ENCODE measurements around the gene PAXX.

The PAXX gene

DNA sequence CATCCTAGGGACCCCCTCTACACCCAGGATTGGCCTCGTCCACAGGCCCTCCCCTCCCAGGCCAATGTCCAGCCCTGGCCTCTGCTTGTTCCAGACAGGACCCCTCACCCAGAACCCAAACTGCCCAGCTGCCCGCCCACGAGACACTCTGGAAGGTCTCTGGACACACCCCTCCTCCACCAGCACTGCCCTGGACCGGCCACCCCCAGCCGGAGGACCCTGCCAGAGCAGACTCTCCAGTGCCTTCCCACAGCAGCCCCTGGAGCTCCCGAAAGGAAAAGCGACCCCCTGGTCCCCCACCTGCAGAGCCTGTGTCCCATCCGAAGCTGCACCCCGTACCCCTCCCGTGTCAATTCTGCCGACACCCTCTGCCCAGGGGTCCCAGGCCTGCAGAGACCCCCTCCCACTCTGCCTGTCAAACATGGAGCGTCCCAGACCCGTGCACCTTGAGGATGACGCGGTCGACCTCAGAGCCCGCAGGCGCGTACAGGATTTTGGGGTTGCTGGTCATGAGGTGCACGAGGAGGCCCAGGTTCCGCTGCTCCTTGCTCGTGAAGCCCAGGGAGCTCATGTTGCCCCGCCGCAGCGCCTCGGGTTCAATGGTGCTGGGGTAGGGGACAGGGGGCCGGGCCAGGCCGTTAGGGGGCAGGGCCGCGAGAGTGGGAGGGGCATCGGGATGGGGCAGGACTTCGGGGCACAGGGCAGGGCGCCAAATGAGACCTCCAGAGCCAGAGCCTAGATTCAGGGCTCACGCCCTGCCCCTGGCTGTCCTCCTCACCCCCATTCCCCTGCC lies 27.9 kb downstream of the PAXX start:
- no peak overlapping the region for H3K4me3 ChIP-seq (ENCODE audit: low read depth, low read length)
- TF ChIP-seq, protein P1, sequence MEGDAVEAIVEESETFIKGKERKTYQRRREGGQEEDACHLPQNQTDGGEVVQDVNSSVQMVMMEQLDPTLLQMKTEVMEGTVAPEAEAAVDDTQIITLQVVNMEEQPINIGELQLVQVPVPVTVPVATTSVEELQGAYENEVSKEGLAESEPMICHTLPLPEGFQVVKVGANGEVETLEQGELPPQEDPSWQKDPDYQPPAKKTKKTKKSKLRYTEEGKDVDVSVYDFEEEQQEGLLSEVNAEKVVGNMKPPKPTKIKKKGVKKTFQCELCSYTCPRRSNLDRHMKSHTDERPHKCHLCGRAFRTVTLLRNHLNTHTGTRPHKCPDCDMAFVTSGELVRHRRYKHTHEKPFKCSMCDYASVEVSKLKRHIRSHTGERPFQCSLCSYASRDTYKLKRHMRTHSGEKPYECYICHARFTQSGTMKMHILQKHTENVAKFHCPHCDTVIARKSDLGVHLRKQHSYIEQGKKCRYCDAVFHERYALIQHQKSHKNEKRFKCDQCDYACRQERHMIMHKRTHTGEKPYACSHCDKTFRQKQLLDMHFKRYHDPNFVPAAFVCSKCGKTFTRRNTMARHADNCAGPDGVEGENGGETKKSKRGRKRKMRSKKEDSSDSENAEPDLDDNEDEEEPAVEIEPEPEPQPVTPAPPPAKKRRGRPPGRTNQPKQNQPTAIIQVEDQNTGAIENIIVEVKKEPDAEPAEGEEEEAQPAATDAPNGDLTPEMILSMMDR (IDR thresholded peaks at IDR 0.05; ENCODE audit: low read depth, low read length) = no peak

DNA sequence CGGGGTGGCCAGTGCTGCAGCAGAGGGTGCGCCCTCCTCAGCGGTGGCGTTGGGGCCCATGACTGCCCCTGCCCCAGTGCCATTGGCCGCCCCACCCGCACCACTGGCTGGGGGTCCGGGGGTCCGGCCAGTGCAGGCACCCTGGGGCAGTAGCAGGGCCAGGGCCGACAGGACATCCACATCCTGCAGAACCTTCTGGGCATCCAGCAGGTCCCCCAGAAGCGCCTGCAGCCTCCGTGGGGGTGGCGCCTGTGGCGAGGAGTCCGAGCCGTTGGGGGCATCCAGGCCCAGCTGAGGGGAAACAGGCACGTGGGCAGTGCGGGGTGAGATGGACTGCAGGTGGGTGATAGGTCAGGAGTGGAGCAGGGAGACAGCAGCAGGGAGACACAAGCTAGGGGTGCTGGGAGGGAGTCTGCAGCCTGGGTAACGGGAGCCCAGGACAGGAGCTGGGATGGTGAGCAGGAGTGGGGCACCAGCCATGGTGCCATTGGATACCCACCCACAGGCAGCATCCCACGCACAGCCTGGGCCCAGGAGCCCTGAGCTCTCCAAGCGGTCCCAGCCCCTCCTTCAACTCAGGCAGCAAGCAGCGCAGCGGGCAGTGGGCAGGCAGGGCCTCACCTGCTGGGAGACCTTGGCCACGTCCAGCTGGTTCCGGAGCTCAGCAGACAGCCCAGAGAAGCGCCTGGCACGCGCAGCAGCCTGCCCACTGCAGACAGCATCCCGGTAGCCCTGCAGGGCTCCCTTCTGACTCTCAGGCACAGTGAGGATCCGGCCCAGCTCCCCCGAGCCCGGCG lies 28.7 kb downstream of the PAXX start:
- TF ChIP-seq, protein P1 (IDR thresholded peaks at IDR 0.05; ENCODE audit: low read depth, low read length) = no peak
- no peak overlapping the region for H3K4me3 ChIP-seq (ENCODE audit: low read depth, low read length)

DNA sequence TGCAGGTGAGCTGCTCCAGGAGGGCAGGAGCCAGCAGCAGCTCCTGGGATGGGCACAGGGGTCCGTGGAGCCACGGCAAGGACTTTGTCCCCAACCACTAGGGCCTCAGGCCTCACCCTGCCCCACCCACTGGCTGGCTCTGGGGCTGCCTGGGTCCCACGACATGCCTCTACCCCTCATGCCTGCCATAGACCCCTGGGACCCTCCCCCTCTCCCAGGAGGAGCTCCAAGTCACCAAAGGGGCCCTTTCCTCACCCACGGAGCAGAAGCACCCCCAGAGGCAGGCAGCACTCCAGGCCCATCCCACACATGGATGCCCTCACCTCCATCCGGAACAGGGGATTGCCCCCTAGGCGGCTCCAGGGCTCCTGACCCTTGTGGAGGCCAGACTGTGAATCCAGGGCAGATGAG lies 29.4 kb downstream of the PAXX start:
- TF ChIP-seq, protein P1 (IDR thresholded peaks at IDR 0.05; ENCODE audit: low read depth, low read length) = no peak
- H3K4me3 ChIP-seq (ENCODE audit: low read depth, low read length) = no peak overlapping the region

DNA sequence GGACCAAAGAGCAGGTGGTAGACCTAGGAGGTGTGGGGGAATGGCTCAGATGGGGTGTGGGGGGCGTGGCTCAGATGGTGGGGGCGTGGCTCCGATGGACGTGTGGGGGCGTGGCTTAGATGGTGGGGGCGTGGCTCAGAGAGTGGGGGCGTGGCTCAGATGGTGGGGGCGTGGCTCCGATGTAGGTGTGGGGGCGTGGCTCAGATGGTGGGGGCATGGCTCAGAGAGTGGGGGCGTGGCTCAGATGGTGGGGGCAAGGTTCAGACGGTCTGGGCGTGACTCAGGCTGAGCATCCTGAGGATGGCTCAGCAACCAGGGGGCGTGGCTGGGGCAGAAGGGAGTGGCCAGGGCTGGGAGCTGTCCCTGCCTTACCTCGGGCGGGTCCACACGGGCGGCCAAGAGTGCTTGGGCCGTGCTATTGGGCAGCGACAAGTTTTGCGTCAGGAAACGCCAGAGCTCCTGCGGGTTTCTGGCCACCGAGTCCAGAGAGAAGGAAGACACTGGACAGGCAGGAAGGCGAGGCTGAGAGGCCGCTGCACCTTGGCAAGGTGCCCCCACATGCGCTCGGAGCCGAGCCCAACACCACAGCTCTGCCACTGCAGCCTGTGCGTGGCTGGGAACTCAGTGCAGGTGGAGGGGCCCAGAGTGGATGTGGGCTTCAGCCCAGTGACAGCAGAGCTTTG lies 29.9 kb downstream of the PAXX start:
- TF ChIP-seq, protein P1 (IDR thresholded peaks at IDR 0.05; ENCODE audit: low read depth, low read length) = no peak
- no peak overlapping the region for H3K4me3 ChIP-seq (ENCODE audit: low read depth, low read length)

DNA sequence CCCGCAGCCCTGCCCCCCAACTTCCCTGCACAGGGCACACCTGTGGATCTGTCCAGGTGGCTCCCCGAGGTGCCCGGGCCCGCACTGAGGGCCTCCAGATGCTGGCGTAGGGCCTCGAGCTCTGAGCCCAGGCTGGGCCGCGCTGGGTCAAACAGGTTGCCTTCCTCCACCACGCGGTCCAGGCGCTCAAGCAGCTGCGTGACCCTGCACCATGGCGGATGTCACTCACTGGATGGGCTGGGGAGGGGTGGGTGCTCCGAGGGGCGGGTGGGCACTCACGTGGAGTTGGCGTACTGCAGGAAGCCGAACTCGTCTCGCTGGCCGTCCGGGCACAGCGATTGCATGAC lies 30.4 kb downstream of the PAXX start:
- TF ChIP-seq, protein P1 (IDR thresholded peaks at IDR 0.05; ENCODE audit: low read depth, low read length) = no peak
- H3K4me3 ChIP-seq (ENCODE audit: low read depth, low read length) = no peak overlapping the region

DNA sequence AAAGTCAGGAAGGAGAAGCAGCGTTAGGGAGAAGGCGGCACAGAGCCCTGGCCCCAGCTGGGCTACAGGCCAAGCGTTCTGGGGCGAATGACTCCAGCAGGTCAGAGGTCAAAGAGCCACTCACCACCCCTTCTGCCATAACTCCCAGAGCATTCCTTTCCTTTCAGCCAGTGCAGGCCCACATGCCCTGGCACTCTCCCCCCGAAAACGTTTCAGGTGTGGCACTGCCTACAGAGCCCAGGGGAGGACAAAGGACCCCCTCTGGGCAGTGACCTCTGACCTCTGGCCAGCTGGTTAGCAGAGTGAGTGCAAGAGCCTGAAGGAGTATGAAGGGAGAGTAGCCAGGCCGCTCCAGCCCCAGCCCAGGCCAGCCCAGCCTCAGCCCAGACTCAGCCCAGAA lies 30.9 kb downstream of the PAXX start:
- TF ChIP-seq, protein P1 (IDR thresholded peaks at IDR 0.05; ENCODE audit: low read depth, low read length) = no peak

More for the DNA sequence above, 30.9 kb downstream of the PAXX start:
- no peak overlapping the region for H3K4me3 ChIP-seq (ENCODE audit: low read depth, low read length)

All from WI38 (cell line).